ENCODE results near the gene PLCB1. TPM values are rescaled to one million over a fixed set of nuclear protein-coding genes. Genes with fewer than 3 reads are reported as not detected.
"Not testable (repeated sequence)": the region's sequence is repeated elsewhere in the genome, so short reads cannot be mapped to it uniquely, and the experiment has no call there.

Gene PLCB1
- total and polyA plus RNA-seq, 2 experiments from 2014 or later: 6.7 to 20.5 TPM

- not testable (repeated sequence) for H3K9me2 ChIP-seq (replicated peaks; ENCODE audit: insufficient read depth); H2AFZ ChIP-seq; H3K4me2 ChIP-seq; H3K4me1 ChIP-seq (ENCODE audit: insufficient read depth); H3K9me3 ChIP-seq (ENCODE audit: low read depth); H3K79me2 ChIP-seq; H3K4me3 ChIP-seq; DNase-seq (ENCODE audit: low spot score); H4K20me1 ChIP-seq (ENCODE audit: insufficient read depth, poor library complexity, severe bottlenecking); H3K27me3 ChIP-seq; H3K36me3 ChIP-seq (replicated peaks; ENCODE audit: insufficient read depth, low read depth); H3K27ac ChIP-seq
- 80% methylated on average over 3 of the region's 3 CpGs for WGBS (ENCODE audit: low lambda C conversion rate, missing lambda C conversion rate)
Measured at GRCh38 chr20:8853211-8853610, 721.1 kb downstream of the PLCB1 start.

DNA sequence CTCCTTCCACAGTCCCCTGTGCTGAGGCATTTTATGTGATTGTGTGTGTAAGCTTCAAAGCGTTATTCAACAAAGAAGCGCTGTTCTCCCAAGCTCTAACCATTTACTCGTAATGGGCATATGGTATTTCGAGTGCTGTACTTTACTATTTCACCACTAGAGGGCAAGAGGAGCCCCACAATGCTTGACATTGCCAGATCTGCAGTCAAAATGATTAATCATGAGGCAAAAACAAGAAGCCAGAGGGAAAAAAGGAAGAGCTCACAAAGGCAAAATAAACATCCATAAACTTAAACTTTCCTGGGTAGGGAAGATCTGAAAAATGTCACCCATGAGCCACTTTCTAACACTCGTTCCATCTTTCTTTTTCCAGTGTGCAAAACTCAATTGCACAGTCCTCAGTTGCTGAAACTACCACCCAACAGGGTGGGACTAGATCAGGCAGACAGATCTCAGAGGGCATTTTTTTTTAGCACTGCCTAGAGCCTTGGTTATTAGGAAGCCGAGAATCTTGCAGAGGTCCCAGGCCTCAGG is 721.8 kb downstream of the PLCB1 start:
- TF ChIP-seq CTCF (IDR thresholded peaks at IDR 0.05; ENCODE audit: poor library complexity) (peak; percentile 91), EZH2phosphoT487 (IDR thresholded peaks at IDR 0.05; ENCODE audit: low read depth, severe bottlenecking, unreplicated experiment) (no peak), EZH2 (IDR thresholded peaks at IDR 0.05; ENCODE audit: borderline replicate concordance) (no peak)
- H3K9me3 ChIP-seq (ENCODE audit: low read depth): no peaks in the 10 kb centered on the region
- H3K79me2 ChIP-seq: no peaks in the 10 kb centered on the region
- H3K4me2 ChIP-seq: peak overlapping the region; percentile 4
- H3K27ac ChIP-seq: no peak overlapping the region
- no peak overlapping the region for H3K4me3 ChIP-seq
- no peaks in the 10 kb centered on the region for H4K20me1 ChIP-seq (ENCODE audit: insufficient read depth, poor library complexity, severe bottlenecking)
- WGBS (ENCODE audit: low lambda C conversion rate, missing lambda C conversion rate): 21% methylated on average over 6 of the region's 6 CpGs
- H3K27me3 ChIP-seq: no peaks in the 10 kb centered on the region
- H3K36me3 ChIP-seq (replicated peaks; ENCODE audit: insufficient read depth, low read depth): no peaks in the 10 kb centered on the region
- H3K4me1 ChIP-seq (ENCODE audit: insufficient read depth): no peaks in the 10 kb centered on the region
- peak; percentile 83 for DNase-seq (ENCODE audit: low spot score)
- H2AFZ ChIP-seq: no peak overlapping the region
- no peaks in the 10 kb centered on the region for H3K9me2 ChIP-seq (replicated peaks; ENCODE audit: insufficient read depth)

GRCh38 chr20:8854571-8854970 is 722.5 kb downstream of the PLCB1 start:
- H2AFZ ChIP-seq: no peak overlapping the region
- no peaks in the 10 kb centered on the region for H3K9me3 ChIP-seq (ENCODE audit: low read depth)
- H3K27ac ChIP-seq: no peak overlapping the region
- H3K27me3 ChIP-seq: no peaks in the 10 kb centered on the region
- no peaks in the 10 kb centered on the region for H3K36me3 ChIP-seq (replicated peaks; ENCODE audit: insufficient read depth, low read depth)
- H3K79me2 ChIP-seq: no peaks in the 10 kb centered on the region
- 47% methylated on average over 12 of the region's 12 CpGs for WGBS (ENCODE audit: low lambda C conversion rate, missing lambda C conversion rate)
- no peak overlapping the region for H3K4me3 ChIP-seq
- no peaks in the 10 kb centered on the region for H3K4me1 ChIP-seq (ENCODE audit: insufficient read depth)
- H3K4me2 ChIP-seq: peak overlapping the region; percentile 4
- no peaks in the 10 kb centered on the region for H3K9me2 ChIP-seq (replicated peaks; ENCODE audit: insufficient read depth)
- no peak for DNase-seq (ENCODE audit: low spot score)
- TF ChIP-seq CTCF (IDR thresholded peaks at IDR 0.05; ENCODE audit: poor library complexity): no peak
- no peak for TF ChIP-seq EZH2 (IDR thresholded peaks at IDR 0.05; ENCODE audit: borderline replicate concordance)
- TF ChIP-seq EZH2phosphoT487 (IDR thresholded peaks at IDR 0.05; ENCODE audit: low read depth, severe bottlenecking, unreplicated experiment): no peak
- H4K20me1 ChIP-seq (ENCODE audit: insufficient read depth, poor library complexity, severe bottlenecking): no peaks in the 10 kb centered on the region

DNA sequence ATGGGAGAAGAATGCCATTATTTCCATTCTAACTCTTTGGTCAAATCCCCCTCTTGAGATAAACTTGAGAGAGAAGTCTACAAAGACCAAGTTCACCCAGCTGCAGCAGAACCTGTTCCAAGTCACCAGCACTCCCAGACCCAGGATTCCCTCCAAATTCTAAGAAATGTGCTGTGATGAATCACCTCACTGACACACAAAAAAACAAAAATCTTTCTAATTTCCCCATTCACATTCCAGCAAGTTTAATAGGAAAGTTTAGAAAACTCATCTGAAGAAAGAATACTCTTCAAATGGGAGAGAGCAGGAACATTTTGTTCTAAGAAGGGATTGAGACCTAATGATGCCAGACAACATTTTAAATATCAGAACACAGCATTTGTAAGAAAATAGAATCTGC is 723.2 kb downstream of the PLCB1 start:
- Histone ChIP-seq H2AFZ (no peak overlapping the region), H3K4me1 (ENCODE audit: insufficient read depth) (no peaks in the 10 kb centered on the region), H3K27me3 (no peaks in the 10 kb centered on the region), H3K27ac (no peak overlapping the region), H3K79me2 (no peaks in the 10 kb centered on the region), H3K36me3 (replicated peaks; ENCODE audit: insufficient read depth, low read depth) (no peaks in the 10 kb centered on the region), H3K4me2 (no peak overlapping the region), H4K20me1 (ENCODE audit: insufficient read depth, poor library complexity, severe bottlenecking) (no peaks in the 10 kb centered on the region), H3K9me2 (replicated peaks; ENCODE audit: insufficient read depth) (no peaks in the 10 kb centered on the region), H3K4me3 (no peak overlapping the region), H3K9me3 (ENCODE audit: low read depth) (no peaks in the 10 kb centered on the region)
- TF ChIP-seq CTCF (IDR thresholded peaks at IDR 0.05; ENCODE audit: poor library complexity) (no peak), EZH2 (IDR thresholded peaks at IDR 0.05; ENCODE audit: borderline replicate concordance) (no peak), EZH2phosphoT487 (IDR thresholded peaks at IDR 0.05; ENCODE audit: low read depth, severe bottlenecking, unreplicated experiment) (no peak)
- no peak for DNase-seq (ENCODE audit: low spot score)

Data from hepatocyte (in vitro differentiated cells).